GM21786 (cell line): ENCODE measurements around the gene VENTX.

Experiments used
- ATAC-seq: cut with Tn5 transposase; IDR thresholded peaks from one replicate; pipeline ENCODE4 v1.9.1; 2021; ENCODE audit not compliant: unreplicated experiment

VENTX gene

GRCh38 chr10:133237588-133238465 is at the start of gene VENTX:
Gene VENTX, plus strand, starts transcription at chr10:133237855. Its CDS starts 60 bp downstream, at chr10:133237915.
- no peak for ATAC-seq

- no peak for ATAC-seq
Measured at GRCh38 chr10:133187906-133188681, 49.6 kb upstream of the VENTX start.

GRCh38 chr10:133189256-133189655 is 48.4 kb upstream of the VENTX start:
- ATAC-seq = no peak

GRCh38 chr10:133189726-133190125 is 47.9 kb upstream of the VENTX start:
- ATAC-seq = no peak

GRCh38 chr10:133190225-133190624 is 47.4 kb upstream of the VENTX start:
- no peak for ATAC-seq

GRCh38 chr10:133191651-133192050 is 46.0 kb upstream of the VENTX start:
- no peak for ATAC-seq

- ATAC-seq = no peak
Measured at GRCh38 chr10:133194151-133194550, 43.5 kb upstream of the VENTX start.

GRCh38 chr10:133195096-133195495 is 42.6 kb upstream of the VENTX start:
- no peak for ATAC-seq

GRCh38 chr10:133195611-133196010 is 42.0 kb upstream of the VENTX start:
- no peak for ATAC-seq

- no peak for ATAC-seq
Measured at GRCh38 chr10:133196221-133196915, 41.3 kb upstream of the VENTX start.

GRCh38 chr10:133196936-133197758 is 40.5 kb upstream of the VENTX start:
- no peak for ATAC-seq

- ATAC-seq = no peak
Measured at GRCh38 chr10:133197786-133198185, 39.9 kb upstream of the VENTX start.

- no peak for ATAC-seq
Measured at GRCh38 chr10:133198206-133198605, 39.4 kb upstream of the VENTX start.

GRCh38 chr10:133198621-133199487 is 38.8 kb upstream of the VENTX start:
- no peak for ATAC-seq

GRCh38 chr10:133199488-133199885 is 38.2 kb upstream of the VENTX start:
- ATAC-seq = no peak

- ATAC-seq = no peak
Measured at GRCh38 chr10:133199992-133200611, 37.6 kb upstream of the VENTX start.

GRCh38 chr10:133200621-133201031 is 37.0 kb upstream of the VENTX start:
- no peak for ATAC-seq

GRCh38 chr10:133201151-133201947 is 36.3 kb upstream of the VENTX start:
- ATAC-seq = no peak
